GM21717 (cell line): ENCODE data around the gene MAGEA6.
"Not testable (repeated sequence)": the region's sequence is repeated elsewhere in the genome, so short reads cannot be mapped to it uniquely, and the experiment has no call there.

Experiments used
- ATAC-seq: cut with Tn5 transposase; IDR thresholded peaks from one replicate; pipeline ENCODE4 v1.9.1; 2021; ENCODE audit warnings: mild to moderate bottlenecking, moderate library complexity; ENCODE audit not compliant: unreplicated experiment

The MAGEA6 gene

GRCh38 chrX:152734143-152734858 is 35.2 kb downstream of the MAGEA6 start:
- not testable (repeated sequence) for ATAC-seq

- ATAC-seq, result no peak
These were observed 36.1 kb downstream of the MAGEA6 start, which contains the start of the genes CSAG1 and MAGEA12 for GRCh38 chrX:152733261-152733975. TSS of gene CSAG1 (minus strand) at chrX:152733721. CDS start at chrX:152732460, 1,261 bp downstream. TSS of gene MAGEA12 (plus strand) at chrX:152733757. CDS start at chrX:152736162, 2,405 bp downstream.

GRCh38 chrX:152725409-152725808 is 44.1 kb downstream of the MAGEA6 start:
- no peak for ATAC-seq
